ENCODE measurements around the gene FCGR2B. TPM values are rescaled to one million over a fixed set of nuclear protein-coding genes. Genes with fewer than 3 reads are reported as not detected.

The FCGR2B gene
- total and polyA plus RNA-seq, 2 donors from 2014 or later = 4.0 to 19.7 TPM

DNA sequence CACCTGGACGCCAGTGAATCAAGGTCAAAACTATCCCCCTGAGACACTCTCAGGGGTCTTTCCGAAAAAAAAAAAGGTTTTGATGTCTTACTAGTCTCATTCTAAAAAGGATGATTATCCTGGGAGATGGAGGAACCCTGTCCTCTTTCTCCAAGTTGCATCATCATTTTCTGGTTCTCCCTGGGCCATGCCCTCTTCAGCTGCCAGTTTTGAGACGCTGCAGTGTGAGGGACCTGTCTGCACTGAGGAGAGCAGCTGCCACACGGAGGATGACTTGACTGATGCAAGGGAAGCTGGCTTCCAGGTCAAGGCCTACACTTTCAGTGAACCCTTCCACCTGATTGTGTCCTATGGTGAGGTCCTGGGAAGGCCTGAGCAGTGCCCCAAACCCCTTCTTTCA, 47.6 kb downstream of the FCGR2B start:
- Histone ChIP-seq H3K27me3 (ENCODE audit: control insufficient read depth, insufficient read depth, low read length) (no peaks in the 10 kb centered on the region), H3K27ac (ENCODE audit: low read depth in 2 of 2, low read length in 2 of 2) (no peak overlapping the region), H3K36me3 (ENCODE audit: control insufficient read depth in 2 of 3, insufficient read depth in 3 of 3, low read length in 3 of 3) (no peaks in the 10 kb centered on the region), H3K9ac (ENCODE audit: low read length in 3 of 3) (no peak overlapping the region), H3K9me3 (ENCODE audit: control insufficient read depth in 2 of 3, insufficient read depth in 1 of 3, low read length in 3 of 3) (no peaks in the 10 kb centered on the region), H3K4me3 (ENCODE audit: low read length in 3 of 3) (no peak overlapping the region), H3K4me1 (ENCODE audit: control insufficient read depth in 2 of 3, insufficient read depth in 2 of 3, low read depth in 1 of 3, low read length in 3 of 3) (no peaks in the 10 kb centered on the region)
- TF ChIP-seq, protein P1, sequence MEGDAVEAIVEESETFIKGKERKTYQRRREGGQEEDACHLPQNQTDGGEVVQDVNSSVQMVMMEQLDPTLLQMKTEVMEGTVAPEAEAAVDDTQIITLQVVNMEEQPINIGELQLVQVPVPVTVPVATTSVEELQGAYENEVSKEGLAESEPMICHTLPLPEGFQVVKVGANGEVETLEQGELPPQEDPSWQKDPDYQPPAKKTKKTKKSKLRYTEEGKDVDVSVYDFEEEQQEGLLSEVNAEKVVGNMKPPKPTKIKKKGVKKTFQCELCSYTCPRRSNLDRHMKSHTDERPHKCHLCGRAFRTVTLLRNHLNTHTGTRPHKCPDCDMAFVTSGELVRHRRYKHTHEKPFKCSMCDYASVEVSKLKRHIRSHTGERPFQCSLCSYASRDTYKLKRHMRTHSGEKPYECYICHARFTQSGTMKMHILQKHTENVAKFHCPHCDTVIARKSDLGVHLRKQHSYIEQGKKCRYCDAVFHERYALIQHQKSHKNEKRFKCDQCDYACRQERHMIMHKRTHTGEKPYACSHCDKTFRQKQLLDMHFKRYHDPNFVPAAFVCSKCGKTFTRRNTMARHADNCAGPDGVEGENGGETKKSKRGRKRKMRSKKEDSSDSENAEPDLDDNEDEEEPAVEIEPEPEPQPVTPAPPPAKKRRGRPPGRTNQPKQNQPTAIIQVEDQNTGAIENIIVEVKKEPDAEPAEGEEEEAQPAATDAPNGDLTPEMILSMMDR (IDR thresholded peaks at IDR 0.05; ENCODE audit: borderline replicate concordance, extremely low read depth, insufficient read depth) = no peak
- DNase-seq (no peak), FAIRE-seq (no peak)
- intact Hi-C loops (cut with DNase I) = no loop called here

GRCh38 chr1:161718559-161719324, 55.8 kb downstream of the FCGR2B start:
- FAIRE-seq = no peak

DNA sequence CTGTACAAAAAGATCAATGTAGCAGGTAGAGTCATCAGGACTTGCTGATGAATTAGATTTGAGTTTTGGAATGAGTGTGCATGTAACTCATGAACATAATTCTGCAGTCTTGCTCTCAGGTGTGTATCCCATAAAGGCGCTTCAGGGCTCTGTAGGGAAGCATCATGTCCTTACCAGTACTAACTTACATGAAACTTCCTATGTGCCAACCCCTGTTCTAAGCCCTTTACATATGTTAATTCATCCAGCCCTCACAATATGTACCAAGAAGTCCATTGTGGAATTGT, 56.3 kb downstream of the FCGR2B start:
- H3K9ac ChIP-seq (ENCODE audit: low read length in 3 of 3) = no peak overlapping the region
- no peaks in the 10 kb centered on the region for H3K9me3 ChIP-seq (ENCODE audit: control insufficient read depth in 2 of 3, insufficient read depth in 1 of 3, low read length in 3 of 3)
- no peak for FAIRE-seq
- intact Hi-C loops (cut with DNase I) = no loop called here
- no peaks in the 10 kb centered on the region for H3K27me3 ChIP-seq (ENCODE audit: control insufficient read depth, insufficient read depth, low read length)
- no peaks in the 10 kb centered on the region for H3K36me3 ChIP-seq (ENCODE audit: control insufficient read depth in 2 of 3, insufficient read depth in 3 of 3, low read length in 3 of 3)
- H3K27ac ChIP-seq (ENCODE audit: low read depth in 2 of 2, low read length in 2 of 2) = no peak overlapping the region
- H3K4me1 ChIP-seq (ENCODE audit: control insufficient read depth in 2 of 3, insufficient read depth in 2 of 3, low read depth in 1 of 3, low read length in 3 of 3) = no peaks in the 10 kb centered on the region
- no peak for DNase-seq
- H3K4me3 ChIP-seq (ENCODE audit: low read length in 3 of 3) = no peak overlapping the region
- TF ChIP-seq, protein P1 (IDR thresholded peaks at IDR 0.05; ENCODE audit: borderline replicate concordance, extremely low read depth, insufficient read depth) = no peak

More at GRCh38 chr1:161718559-161719324, 55.8 kb downstream of the FCGR2B start:
- Histone ChIP-seq H3K9ac (ENCODE audit: low read length in 3 of 3) (no peak overlapping the region), H3K27ac (ENCODE audit: low read depth in 2 of 2, low read length in 2 of 2) (no peak overlapping the region), H3K4me1 (ENCODE audit: control insufficient read depth in 2 of 3, insufficient read depth in 2 of 3, low read depth in 1 of 3, low read length in 3 of 3) (no peaks in the 10 kb centered on the region), H3K9me3 (ENCODE audit: control insufficient read depth in 2 of 3, insufficient read depth in 1 of 3, low read length in 3 of 3) (no peaks in the 10 kb centered on the region), H3K27me3 (ENCODE audit: control insufficient read depth, insufficient read depth, low read length) (no peaks in the 10 kb centered on the region), H3K36me3 (ENCODE audit: control insufficient read depth in 2 of 3, insufficient read depth in 3 of 3, low read length in 3 of 3) (no peaks in the 10 kb centered on the region), H3K4me3 (ENCODE audit: low read length in 3 of 3) (no peak overlapping the region)
- TF ChIP-seq, protein P1 (IDR thresholded peaks at IDR 0.05; ENCODE audit: borderline replicate concordance, extremely low read depth, insufficient read depth) = no peak
- intact Hi-C loops (cut with DNase I) = no loop called here
- DNase-seq = no peak

DNA sequence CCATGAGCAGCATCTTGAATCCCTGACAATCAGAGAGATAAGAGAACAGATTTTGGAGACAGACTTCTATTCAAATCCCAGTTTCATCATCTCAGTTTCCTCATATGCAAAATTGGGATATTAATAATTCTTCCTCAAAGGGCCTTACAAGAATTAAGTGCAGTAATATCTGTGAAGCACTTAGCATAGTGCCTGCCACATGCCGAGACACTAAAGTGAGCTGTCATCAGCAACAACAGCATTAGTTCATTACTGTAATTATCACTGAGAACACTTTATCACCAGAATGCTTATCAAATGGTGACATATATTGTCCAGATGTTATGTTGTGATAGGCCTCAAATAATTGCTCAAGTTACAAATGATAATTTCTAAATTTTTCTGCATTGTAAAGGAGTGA, 57.5 kb downstream of the FCGR2B start:
- FAIRE-seq (no peak), DNase-seq (no peak)
- no peaks in the 10 kb centered on the region for H3K9me3 ChIP-seq (ENCODE audit: control insufficient read depth in 2 of 3, insufficient read depth in 1 of 3, low read length in 3 of 3)
- TF ChIP-seq, protein P1 (IDR thresholded peaks at IDR 0.05; ENCODE audit: borderline replicate concordance, extremely low read depth, insufficient read depth) = no peak
- H3K4me1 ChIP-seq (ENCODE audit: control insufficient read depth in 2 of 3, insufficient read depth in 2 of 3, low read depth in 1 of 3, low read length in 3 of 3) = peaks cover 0 to under 1% (median 0%) of the 10 kb centered on the region in 3 donors
- intact Hi-C loops (cut with DNase I) = no loop called here
- H3K27ac ChIP-seq (ENCODE audit: low read depth in 2 of 2, low read length in 2 of 2) = no peak overlapping the region
- no peak overlapping the region for H3K4me3 ChIP-seq (ENCODE audit: low read length in 3 of 3)
- H3K27me3 ChIP-seq (ENCODE audit: control insufficient read depth, insufficient read depth, low read length) = no peaks in the 10 kb centered on the region
- no peaks in the 10 kb centered on the region for H3K36me3 ChIP-seq (ENCODE audit: control insufficient read depth in 2 of 3, insufficient read depth in 3 of 3, low read length in 3 of 3)
- H3K9ac ChIP-seq (ENCODE audit: low read length in 3 of 3) = no peak overlapping the region
